HG03520 (cell line): ENCODE data around the gene SORCS2.

Source experiments
- ATAC-seq: cut with Tn5 transposase; IDR thresholded peaks from one replicate; pipeline ENCODE4 v1.9.1; 2021; ENCODE audit warnings: mild to moderate bottlenecking, moderate library complexity; ENCODE audit not compliant: unreplicated experiment

The SORCS2 gene

DNA sequence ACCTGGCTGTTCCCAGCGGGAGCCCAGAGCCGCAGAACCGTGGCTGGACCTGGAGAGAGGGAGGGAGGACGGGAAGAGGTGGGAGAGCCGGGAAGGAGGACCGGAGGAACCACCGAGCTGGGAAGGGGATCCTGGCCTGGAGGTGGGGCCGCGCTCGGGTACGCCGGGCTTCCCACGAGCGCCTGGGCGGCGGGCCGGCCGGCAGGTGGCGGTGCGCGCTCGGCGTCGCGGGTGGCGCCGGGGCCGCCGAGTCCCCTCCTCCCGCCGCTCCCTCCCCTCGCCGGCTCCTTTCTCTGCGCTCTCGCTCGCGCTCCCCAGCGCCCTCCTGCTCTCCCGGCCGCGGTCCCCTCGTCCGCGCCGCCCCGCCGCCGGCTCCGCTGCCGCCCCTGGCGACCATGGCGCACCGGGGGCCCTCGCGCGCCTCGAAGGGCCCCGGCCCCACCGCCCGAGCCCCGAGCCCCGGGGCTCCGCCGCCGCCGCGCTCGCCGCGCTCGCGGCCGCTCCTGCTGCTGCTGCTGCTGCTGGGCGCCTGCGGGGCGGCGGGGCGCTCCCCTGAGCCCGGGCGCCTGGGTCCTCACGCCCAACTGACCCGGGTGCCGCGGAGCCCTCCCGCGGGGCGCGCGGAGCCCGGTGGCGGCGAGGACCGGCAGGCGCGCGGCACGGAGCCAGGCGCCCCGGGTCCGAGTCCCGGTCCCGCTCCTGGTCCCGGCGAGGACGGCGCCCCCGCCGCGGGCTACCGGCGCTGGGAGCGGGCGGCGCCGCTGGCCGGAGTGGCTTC is at the start of gene SORCS2:
Gene SORCS2 (plus strand): TSS at position 287 of the 778 bp plus-strand sequence.
- ATAC-seq: no peak

DNA sequence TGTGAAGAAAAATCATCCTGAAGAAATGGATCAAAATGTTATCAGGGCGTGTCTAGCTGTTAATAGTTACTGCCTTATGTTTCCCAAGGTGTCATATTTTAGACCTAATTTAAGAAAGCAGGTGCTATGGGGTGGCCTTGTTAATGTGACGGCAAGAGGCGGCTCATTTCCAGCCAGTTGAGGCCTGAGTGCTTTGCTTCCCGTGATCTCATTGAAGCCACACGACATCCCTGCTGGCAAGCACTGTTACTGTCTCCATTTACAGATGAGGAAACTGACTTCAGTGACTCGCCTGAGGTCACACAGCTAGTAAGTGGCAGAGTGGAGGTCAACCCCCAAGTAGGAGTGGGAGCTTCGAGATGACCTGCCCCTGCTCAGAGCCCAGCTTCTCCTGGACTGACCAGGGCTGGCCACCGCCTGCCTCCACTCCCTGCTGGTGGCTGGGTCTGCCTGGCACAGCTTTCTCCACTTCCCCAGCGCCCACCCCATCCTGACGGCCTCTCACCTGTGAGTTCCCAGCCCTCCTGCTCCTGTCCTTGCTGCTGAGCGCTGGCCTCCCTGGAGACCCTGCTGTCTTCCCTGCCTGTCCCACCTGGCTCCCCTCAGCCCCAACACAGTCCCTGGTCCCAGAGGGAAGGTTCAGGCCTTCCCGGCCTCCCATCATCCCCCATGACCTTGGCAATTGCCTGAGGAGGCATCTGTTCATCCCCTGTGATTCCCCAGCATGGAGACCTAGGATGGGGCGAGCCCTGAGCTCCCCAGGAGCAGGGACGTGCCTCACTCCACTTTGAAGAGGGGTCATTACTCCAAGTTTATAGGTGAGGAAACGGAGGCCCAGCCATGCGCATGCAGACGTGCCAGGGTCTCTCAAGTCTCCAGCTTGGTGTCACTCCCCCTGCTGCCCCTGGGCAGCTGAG is 47.7 kb upstream of the SORCS2 start:
- ATAC-seq: no peak

GRCh38 chr4:7145291-7145934 is 46.9 kb upstream of the SORCS2 start:
- ATAC-seq: no peak

GRCh38 chr4:7146059-7146785 is 46.1 kb upstream of the SORCS2 start:
- ATAC-seq: no peak

DNA sequence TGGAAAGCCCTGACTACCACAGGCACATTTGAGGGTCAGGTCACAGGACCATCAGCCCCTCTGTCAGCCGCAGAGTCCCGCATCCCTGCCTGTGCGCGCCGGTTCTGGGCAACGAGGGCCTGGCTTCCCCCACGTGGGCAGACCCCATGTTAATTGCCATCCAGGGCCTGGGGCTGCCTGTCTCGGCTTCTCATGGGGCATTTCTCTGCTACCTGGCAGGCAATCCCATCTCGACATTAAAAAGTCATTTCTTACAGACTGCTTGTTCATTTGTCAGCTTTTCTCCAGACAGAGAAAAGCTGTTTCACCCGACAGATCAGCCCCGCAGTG is 45.6 kb upstream of the SORCS2 start:
- no peak for ATAC-seq

DNA sequence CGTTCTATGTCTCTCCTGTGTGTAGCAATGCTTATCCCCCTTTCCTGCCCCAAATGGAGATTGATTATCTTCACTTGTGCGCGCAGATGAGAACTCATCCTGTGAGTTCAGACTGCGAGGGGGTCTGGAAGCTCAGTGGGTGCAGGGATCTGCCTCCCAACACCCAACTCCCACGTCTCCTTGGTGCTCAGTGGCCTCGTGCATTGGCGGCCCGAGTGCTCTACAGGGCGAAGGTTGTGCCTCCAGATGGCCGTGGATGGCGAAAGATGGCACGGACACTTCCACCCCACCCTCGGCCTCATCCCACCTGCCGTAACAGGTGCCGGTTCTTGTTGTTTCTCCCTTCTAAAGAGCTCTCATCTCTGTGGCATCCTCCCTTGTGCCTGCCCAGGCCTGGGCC is 45.1 kb upstream of the SORCS2 start:
- ATAC-seq: no peak

DNA sequence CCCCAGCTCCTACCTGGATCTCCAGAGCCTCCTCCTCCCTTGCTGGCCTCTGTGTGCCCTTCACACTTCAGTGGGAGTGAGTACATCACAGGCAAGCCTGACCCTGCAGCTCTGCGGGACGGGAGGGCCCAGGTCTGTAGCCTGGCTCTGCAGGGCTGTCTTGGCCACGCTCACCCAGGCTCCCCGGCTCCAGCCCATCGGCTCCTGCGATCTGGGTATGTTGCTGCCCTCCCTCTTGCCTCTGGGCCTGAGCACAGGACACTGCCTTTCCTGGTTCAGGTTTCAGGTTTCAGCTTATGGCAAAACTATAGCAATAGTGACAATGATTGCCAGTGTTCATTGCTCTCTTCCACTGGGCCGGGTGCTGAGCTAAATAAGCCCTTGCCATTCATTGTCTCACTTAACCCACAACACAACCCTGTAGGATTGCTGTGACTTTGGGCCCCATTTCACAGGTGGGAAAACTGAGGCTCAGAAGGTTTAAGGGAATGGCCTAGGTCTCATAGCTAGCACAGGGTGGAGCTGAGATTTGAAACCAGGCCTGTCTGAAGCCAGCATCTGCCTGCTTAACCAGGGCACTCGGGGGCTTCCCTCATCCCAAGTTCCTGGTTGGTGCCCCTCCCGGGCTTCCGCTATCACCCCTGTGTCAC is 44.6 kb upstream of the SORCS2 start:
- no peak for ATAC-seq

DNA sequence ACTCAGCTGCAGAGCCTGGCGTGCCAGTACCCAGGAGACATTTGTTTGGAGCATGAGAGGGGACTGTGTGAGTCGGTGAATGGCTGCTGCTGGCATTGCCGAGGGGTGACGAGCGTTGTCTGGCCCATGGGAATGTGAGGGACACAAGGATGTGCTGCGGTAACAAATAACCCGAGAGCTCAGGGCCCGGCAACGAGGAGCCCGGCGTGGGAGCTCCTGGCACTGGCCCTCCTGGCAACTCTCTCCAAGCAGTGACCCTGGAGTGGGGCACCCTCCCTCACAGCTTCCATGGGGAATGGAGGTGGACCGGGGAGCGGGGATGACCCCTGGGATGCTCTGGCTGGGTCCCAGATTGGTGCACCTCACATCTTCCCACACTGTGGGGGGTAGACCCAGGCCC is 44.0 kb upstream of the SORCS2 start:
- ATAC-seq: no peak

GRCh38 chr4:7150036-7150635 is 42.2 kb upstream of the SORCS2 start:
- ATAC-seq: no peak

DNA sequence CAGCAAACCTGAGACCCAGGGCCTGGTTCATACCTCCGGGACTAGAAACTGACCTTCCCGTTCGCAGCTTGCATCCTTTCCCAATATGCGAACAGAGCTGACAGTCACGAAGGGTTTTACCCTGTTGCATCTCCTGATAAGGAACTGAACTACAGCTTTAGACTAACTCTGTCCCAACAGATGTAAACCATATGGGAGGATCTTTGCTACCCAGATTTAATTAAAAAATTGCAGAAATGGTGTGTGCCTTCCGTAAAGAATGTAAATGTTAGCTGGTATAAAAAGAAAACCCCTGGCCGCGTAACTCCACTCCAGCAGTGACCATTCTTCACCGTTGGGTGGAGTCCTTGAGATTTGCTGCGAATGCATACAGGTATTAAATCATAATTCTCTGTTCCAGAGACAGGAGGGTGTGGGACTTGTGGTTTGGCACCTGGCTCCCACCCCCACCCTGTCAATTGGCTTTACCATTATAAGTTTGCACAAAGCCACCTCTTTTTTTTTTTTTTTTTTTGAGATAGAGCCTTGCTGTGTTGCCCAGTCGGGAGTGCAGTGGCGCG is 40.6 kb upstream of the SORCS2 start:
- no peak for ATAC-seq

DNA sequence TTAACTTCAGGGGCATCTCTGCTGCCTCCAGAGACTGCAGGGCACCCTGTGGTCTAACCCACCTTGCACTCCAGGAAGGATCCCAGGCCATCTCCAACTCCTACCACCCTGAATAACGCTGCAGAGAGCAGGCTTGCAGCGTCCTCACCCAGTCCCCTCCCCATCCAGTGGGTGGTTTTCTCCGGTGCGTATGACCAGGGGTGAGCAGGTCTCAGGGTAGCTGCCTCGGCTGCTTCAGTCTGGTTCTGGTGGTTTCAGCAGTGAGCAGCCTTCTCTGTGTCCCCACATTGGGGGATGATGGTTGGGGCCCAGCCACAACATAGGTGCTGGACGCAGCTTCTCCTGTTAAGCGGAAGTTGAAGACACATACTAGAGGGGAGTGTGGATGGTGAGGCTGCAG is 38.6 kb upstream of the SORCS2 start:
- ATAC-seq: no peak

DNA sequence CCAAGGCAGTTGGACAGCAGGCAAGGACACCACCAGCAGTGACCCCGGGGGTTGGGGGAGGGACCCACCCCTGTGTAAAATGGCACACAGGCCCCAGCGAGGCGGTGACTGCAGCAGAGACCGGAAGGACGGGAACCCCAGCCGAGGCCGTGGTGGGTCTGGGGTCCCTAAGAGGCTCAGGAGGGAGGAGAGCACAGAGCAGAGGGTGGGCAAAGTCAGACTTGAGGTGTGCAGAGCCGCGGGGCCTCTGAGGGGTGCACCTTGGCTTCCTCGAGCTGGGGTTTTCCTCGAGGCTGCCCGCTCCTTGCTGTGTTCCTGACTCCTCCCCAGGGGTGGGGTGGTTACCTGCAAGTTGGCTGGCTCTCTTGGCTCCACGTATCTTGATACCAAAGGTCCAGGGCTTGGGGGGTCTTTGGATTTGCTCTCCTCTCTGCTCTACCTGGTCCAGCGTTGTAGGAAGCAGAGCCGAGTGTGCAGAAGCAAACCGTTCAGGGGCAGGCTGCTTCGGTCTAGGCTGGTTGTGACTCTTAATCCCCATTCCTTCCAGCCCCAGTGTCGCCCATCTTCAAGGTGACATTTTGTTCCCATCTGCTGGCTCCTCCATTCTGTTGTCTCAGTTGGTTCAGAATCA is 37.9 kb upstream of the SORCS2 start:
- no peak for ATAC-seq

- no peak for ATAC-seq
Measured at GRCh38 chr4:7155590-7156071, 36.7 kb upstream of the SORCS2 start.

DNA sequence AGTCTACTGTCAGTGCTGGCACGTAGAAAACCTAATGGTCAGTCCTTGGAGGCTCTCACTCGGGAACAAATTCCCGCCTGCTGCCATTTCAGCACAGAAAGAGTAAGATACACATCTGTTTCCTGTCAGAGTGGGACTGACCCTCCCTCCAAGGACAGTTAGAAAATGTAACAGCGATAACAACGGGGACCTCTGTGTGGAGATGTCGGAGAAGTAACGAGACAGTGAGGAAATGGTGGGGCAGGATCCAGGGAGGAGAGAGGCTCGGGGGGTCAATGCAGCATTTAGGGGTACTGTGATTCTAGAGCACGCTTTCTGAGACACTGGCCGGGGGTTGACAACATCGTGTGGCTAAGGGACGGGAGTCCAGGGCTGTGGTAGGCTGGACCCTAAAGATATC is 36.0 kb upstream of the SORCS2 start:
- no peak for ATAC-seq

GRCh38 chr4:7156761-7157488 is 35.4 kb upstream of the SORCS2 start:
- no peak for ATAC-seq

DNA sequence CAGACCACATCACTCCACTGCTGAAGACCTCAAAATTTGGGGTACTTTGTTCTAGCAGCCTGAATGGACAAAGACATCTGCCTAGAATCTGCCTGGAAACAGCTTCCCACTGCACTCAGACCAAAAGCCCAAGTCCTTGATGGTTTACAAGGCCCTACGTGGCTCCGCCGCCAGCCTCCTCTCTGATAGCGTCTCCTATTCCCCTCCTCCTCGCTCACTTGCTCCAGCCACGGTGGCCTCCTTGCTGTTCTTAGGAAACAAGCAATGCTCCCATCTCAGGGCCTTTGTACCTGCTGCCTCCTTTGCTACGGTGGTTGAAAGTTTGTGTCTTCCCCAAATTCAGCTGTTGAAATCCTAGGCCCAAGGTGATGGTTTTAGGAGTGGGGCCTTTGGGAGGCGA is 34.7 kb upstream of the SORCS2 start:
- no peak for ATAC-seq

GRCh38 chr4:7158081-7158750 is 34.1 kb upstream of the SORCS2 start:
- ATAC-seq: no peak

DNA sequence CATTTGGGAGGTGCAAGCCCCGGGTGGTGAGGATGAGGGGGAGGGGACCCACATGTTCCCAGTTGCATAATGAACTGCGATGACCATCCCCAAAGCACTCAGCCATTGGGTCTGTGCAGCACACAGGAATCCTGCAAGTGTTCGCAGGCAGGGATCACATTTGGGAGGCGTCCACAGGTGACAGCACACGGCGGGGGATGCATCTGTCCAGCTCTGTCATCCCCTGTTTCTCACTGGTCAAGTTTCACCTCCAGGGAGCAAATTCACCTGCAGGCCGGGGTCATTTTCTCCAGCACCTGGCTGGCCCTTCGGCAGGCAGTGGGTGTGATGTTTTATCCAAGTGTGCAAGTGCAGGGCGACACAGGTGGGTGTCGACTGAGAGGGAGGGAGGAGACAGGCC is 33.3 kb upstream of the SORCS2 start:
- ATAC-seq: no peak
